ENCODE measurements around the gene CHST11.

GRCh38 chr12:104694711-104695110, 238.0 kb downstream of the CHST11 start:
- TF ChIP-seq CTCF (IDR thresholded peaks at IDR 0.05) (no peak), POLR2A (IDR thresholded peaks at IDR 0.05) (no peak)
